Stimulated activated CD8-positive, alpha-beta memory T cell treated with anti-CD3 and anti-CD28 coated beads, Interleukin-7, amount 100 ng/mL, for 1 hour (primary cell): ENCODE data around the gene AGBL1.

Source experiments
- DNase-seq, 2 donors: peaks; one replicate each; pipeline ENCODE4 v3.0.0-alpha.2; 2020; ENCODE audit warnings: low read depth in 2 of 2

AGBL1 gene

GRCh38 chr15:86322629-86323028 lies 243.0 kb downstream of the AGBL1 start:
- DNase-seq = no peak

GRCh38 chr15:86327230-86327865 lies 247.7 kb downstream of the AGBL1 start:
- no peak for DNase-seq

- DNase-seq = no peak
Measured at GRCh38 chr15:86328658-86329057, 249.0 kb downstream of the AGBL1 start.

- no peak for DNase-seq
Measured at GRCh38 chr15:86329311-86330013, 249.8 kb downstream of the AGBL1 start.

- DNase-seq = no peak
Measured at GRCh38 chr15:86333819-86334218, 254.1 kb downstream of the AGBL1 start.

GRCh38 chr15:86336051-86336788 lies 256.5 kb downstream of the AGBL1 start:
- DNase-seq = no peak

- no peak for DNase-seq
Measured at GRCh38 chr15:86337071-86337470, 257.4 kb downstream of the AGBL1 start.

- no peak for DNase-seq
Measured at GRCh38 chr15:86347245-86347644, 267.6 kb downstream of the AGBL1 start.

GRCh38 chr15:86349565-86349964 lies 269.9 kb downstream of the AGBL1 start:
- DNase-seq = no peak

GRCh38 chr15:86353213-86353612 lies 273.5 kb downstream of the AGBL1 start:
- DNase-seq = no peak

GRCh38 chr15:86355361-86355760 lies 275.7 kb downstream of the AGBL1 start:
- no peak for DNase-seq

- no peak for DNase-seq
Measured at GRCh38 chr15:86355801-86356200, 276.1 kb downstream of the AGBL1 start.

GRCh38 chr15:86362555-86362954 lies 282.9 kb downstream of the AGBL1 start:
- no peak for DNase-seq

GRCh38 chr15:86373147-86373546 lies 293.5 kb downstream of the AGBL1 start:
- no peak for DNase-seq

- DNase-seq = no peak
Measured at GRCh38 chr15:86375733-86376280, 296.1 kb downstream of the AGBL1 start.

GRCh38 chr15:86377914-86378313 lies 298.2 kb downstream of the AGBL1 start:
- no peak for DNase-seq

- no peak for DNase-seq
Measured at GRCh38 chr15:86382341-86382740, 302.7 kb downstream of the AGBL1 start.

GRCh38 chr15:86383611-86384010 lies 303.9 kb downstream of the AGBL1 start:
- no peak for DNase-seq

- DNase-seq = no peak
Measured at GRCh38 chr15:86384186-86384585, 304.5 kb downstream of the AGBL1 start.

GRCh38 chr15:86392296-86392695 lies 312.6 kb downstream of the AGBL1 start:
- no peak for DNase-seq

GRCh38 chr15:86392874-86393273 lies 313.2 kb downstream of the AGBL1 start:
- DNase-seq = no peak

- no peak for DNase-seq
Measured at GRCh38 chr15:86394866-86395265, 315.2 kb downstream of the AGBL1 start.
